ENCODE measurements around the gene AGBL1.

The AGBL1 gene

DNA sequence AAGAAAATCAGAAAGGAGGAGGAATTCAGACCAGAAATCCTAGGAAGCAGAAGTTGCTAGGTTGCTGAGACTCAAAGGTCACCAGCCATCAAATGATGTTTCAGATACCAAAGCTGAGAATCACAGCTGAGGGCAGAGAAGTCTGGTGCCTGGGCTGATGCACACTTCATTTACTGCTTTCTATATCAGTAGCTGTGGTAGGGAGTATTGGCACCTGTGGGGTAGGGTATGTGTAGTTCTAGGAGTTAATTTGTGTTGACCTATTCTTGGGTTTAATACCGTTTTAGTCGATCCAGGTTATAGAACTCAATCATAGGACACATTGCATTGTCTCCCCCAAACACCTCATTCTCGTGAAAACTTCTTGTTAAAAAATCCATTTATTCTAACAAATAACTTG is 529.6 kb downstream of the AGBL1 start:
- Histone ChIP-seq H2AFZ (ENCODE audit: low read depth, low read length) (no peak overlapping the region), H3K9ac (ENCODE audit: low read depth, low read length) (no peak overlapping the region), H3K36me3 (ENCODE audit: insufficient read depth, low read length) (no peaks in the 10 kb centered on the region), H3K9me3 (ENCODE audit: insufficient read depth, low read length, severe bottlenecking) (no peaks in the 10 kb centered on the region), H3K79me2 (ENCODE audit: insufficient read depth, low read length) (no peaks in the 10 kb centered on the region), H3K4me2 (ENCODE audit: insufficient read depth, low read length) (no peak overlapping the region), H3K4me3 (ENCODE audit: low read depth in 1 of 2, low read length in 2 of 2) (no peak overlapping the region), H3K27ac (ENCODE audit: low read length) (no peak overlapping the region), H3K27me3 (ENCODE audit: insufficient read depth, low read length, poor library complexity) (no peaks in the 10 kb centered on the region), H3K4me1 (ENCODE audit: insufficient read depth, low read length) (peaks cover 29% of the 10 kb centered on the region), H4K20me1 (ENCODE audit: insufficient read depth, low read length) (no peaks in the 10 kb centered on the region)
- TF ChIP-seq, protein P1, sequence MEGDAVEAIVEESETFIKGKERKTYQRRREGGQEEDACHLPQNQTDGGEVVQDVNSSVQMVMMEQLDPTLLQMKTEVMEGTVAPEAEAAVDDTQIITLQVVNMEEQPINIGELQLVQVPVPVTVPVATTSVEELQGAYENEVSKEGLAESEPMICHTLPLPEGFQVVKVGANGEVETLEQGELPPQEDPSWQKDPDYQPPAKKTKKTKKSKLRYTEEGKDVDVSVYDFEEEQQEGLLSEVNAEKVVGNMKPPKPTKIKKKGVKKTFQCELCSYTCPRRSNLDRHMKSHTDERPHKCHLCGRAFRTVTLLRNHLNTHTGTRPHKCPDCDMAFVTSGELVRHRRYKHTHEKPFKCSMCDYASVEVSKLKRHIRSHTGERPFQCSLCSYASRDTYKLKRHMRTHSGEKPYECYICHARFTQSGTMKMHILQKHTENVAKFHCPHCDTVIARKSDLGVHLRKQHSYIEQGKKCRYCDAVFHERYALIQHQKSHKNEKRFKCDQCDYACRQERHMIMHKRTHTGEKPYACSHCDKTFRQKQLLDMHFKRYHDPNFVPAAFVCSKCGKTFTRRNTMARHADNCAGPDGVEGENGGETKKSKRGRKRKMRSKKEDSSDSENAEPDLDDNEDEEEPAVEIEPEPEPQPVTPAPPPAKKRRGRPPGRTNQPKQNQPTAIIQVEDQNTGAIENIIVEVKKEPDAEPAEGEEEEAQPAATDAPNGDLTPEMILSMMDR (IDR thresholded peaks at IDR 0.05; ENCODE audit: borderline replicate concordance, extremely low read depth, low read length, poor library complexity, severe bottlenecking) = no peak
- no peak for TF ChIP-seq EZH2 (IDR thresholded peaks at IDR 0.05; ENCODE audit: borderline replicate concordance, low read depth, low read length, severe bottlenecking)
- ATAC-seq (ENCODE audit: insufficient read depth, low read depth) (no peak), DNase-seq (no peak)

DNA sequence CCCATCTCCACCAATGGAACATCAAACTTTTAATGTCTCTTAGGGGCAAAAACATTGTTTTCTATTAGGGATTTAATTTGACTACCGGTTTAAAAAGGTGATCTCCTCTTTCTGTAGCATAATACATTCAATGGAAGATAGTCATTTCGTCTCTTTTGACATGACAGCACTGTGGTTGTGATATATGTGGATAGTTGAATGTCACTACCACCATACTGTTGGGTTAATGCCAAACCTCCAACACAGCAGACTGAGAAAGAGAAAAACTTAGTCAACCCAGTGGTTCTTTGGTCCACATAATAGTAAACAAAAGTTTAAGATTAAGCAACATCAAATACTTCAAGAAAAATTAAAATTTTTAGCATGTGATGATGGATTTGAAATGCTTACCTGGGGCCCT is 530.4 kb downstream of the AGBL1 start:
- peaks cover 29% of the 10 kb centered on the region for H3K4me1 ChIP-seq (ENCODE audit: insufficient read depth, low read length)
- TF ChIP-seq, protein P1 (IDR thresholded peaks at IDR 0.05; ENCODE audit: borderline replicate concordance, extremely low read depth, low read length, poor library complexity, severe bottlenecking) = no peak
- TF ChIP-seq EZH2 (IDR thresholded peaks at IDR 0.05; ENCODE audit: borderline replicate concordance, low read depth, low read length, severe bottlenecking) = no peak
- H2AFZ ChIP-seq (ENCODE audit: low read depth, low read length) = no peak overlapping the region
- no peaks in the 10 kb centered on the region for H4K20me1 ChIP-seq (ENCODE audit: insufficient read depth, low read length)
- H3K9ac ChIP-seq (ENCODE audit: low read depth, low read length) = no peak overlapping the region
- no peak overlapping the region for H3K27ac ChIP-seq (ENCODE audit: low read length)
- no peak for ATAC-seq (ENCODE audit: insufficient read depth, low read depth)
- no peak overlapping the region for H3K4me3 ChIP-seq (ENCODE audit: low read depth in 1 of 2, low read length in 2 of 2)
- no peaks in the 10 kb centered on the region for H3K79me2 ChIP-seq (ENCODE audit: insufficient read depth, low read length)
- no peak overlapping the region for H3K4me2 ChIP-seq (ENCODE audit: insufficient read depth, low read length)
- no peaks in the 10 kb centered on the region for H3K9me3 ChIP-seq (ENCODE audit: insufficient read depth, low read length, severe bottlenecking)
- no peaks in the 10 kb centered on the region for H3K36me3 ChIP-seq (ENCODE audit: insufficient read depth, low read length)
- no peaks in the 10 kb centered on the region for H3K27me3 ChIP-seq (ENCODE audit: insufficient read depth, low read length, poor library complexity)
- DNase-seq = no peak

DNA sequence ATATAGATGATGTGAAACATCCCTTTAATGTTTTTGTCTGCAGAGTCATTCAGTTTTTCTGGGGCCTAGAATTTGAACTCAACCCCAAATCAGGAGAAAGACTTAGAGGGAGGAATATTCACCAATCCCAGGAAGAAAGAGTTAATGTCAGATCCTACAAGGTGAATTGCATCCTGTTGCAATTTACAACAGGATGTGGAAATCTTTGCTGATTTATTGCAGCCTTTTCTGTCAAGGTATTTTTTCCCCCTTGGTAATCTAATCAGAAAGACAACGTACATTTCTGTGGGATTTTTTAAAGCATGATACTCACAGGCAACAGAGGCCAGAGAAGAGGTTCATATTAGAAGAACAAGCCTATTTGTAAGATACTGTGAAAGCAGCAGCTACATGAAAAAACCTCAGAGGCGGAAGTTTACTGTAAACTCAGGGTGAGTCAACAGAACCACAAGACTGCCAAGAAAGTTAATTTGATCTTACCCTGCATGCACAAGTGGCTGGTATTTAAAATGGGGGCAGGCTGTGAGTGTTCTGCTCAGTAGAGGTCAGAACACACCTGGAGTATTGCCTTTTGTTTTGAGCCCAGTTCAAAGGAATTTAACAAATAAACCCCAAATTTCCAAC is 531.9 kb downstream of the AGBL1 start:
- H3K36me3 ChIP-seq (ENCODE audit: insufficient read depth, low read length) = no peaks in the 10 kb centered on the region
- H3K4me1 ChIP-seq (ENCODE audit: insufficient read depth, low read length) = peaks cover 44% of the 10 kb centered on the region
- DNase-seq = peak; percentile 58
- no peak for TF ChIP-seq EZH2 (IDR thresholded peaks at IDR 0.05; ENCODE audit: borderline replicate concordance, low read depth, low read length, severe bottlenecking)
- TF ChIP-seq, protein P1 (IDR thresholded peaks at IDR 0.05; ENCODE audit: borderline replicate concordance, extremely low read depth, low read length, poor library complexity, severe bottlenecking) = peak; percentile 4
- H2AFZ ChIP-seq (ENCODE audit: low read depth, low read length) = peak overlapping the region; percentile 43; the same call in 1 of the 2 replicates
- H3K27ac ChIP-seq (ENCODE audit: low read length) = peak overlapping the region; percentile 70; the same call in 1 of the 2 replicates
- no peak overlapping the region for H3K4me3 ChIP-seq (ENCODE audit: low read depth in 1 of 2, low read length in 2 of 2)
- H3K27me3 ChIP-seq (ENCODE audit: insufficient read depth, low read length, poor library complexity) = no peaks in the 10 kb centered on the region
- ATAC-seq (ENCODE audit: insufficient read depth, low read depth) = peak; percentile 90
- H4K20me1 ChIP-seq (ENCODE audit: insufficient read depth, low read length) = no peaks in the 10 kb centered on the region
- peak overlapping the region; percentile 42 for H3K4me2 ChIP-seq (ENCODE audit: insufficient read depth, low read length)
- no peak overlapping the region for H3K9ac ChIP-seq (ENCODE audit: low read depth, low read length)
- no peaks in the 10 kb centered on the region for H3K9me3 ChIP-seq (ENCODE audit: insufficient read depth, low read length, severe bottlenecking)
- H3K79me2 ChIP-seq (ENCODE audit: insufficient read depth, low read length) = no peaks in the 10 kb centered on the region

Measured in DND-41 (cell line).